ENCODE data around the gene FMOD.

DNA sequence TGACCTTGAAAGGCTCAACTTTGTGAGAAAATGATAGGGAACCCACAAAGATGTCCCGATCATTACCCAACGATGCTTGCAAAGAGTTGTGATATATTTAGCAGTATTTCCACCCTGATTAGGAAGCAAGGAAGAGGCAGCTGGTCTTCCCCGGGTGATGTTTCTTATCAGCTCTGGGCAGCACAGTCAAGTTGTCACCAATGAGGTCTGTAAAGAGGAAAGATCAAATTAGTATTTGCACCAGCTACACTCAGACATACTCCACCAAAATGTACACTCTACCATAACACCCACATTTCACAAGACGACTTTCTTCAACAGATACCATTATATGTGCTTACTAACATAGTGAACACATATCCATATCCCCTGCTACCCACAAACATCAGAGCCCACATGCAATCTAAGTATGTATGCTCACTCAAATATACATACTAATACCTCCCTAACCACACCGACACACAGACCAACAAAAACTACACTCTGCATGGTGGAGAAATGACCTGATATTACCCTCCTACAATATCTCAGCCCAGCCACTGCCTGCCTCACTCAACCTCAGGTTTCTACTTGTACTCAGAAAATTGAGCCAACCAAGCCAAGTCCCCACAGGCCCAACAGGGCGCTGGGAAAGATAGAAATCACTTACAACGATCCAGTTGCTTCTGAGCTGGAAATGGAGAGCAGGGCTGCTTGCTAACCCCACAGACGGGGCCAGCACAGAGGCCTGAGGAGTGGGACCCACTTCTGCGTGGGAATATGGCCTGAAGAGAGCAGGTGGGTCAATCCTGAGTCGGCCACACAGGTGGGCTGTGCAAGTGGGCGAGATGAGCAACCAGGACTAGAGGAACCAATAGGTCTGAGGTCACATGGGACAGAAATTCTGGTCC, 50.2 kb downstream of the FMOD start:
- TF ChIP-seq, protein P1, sequence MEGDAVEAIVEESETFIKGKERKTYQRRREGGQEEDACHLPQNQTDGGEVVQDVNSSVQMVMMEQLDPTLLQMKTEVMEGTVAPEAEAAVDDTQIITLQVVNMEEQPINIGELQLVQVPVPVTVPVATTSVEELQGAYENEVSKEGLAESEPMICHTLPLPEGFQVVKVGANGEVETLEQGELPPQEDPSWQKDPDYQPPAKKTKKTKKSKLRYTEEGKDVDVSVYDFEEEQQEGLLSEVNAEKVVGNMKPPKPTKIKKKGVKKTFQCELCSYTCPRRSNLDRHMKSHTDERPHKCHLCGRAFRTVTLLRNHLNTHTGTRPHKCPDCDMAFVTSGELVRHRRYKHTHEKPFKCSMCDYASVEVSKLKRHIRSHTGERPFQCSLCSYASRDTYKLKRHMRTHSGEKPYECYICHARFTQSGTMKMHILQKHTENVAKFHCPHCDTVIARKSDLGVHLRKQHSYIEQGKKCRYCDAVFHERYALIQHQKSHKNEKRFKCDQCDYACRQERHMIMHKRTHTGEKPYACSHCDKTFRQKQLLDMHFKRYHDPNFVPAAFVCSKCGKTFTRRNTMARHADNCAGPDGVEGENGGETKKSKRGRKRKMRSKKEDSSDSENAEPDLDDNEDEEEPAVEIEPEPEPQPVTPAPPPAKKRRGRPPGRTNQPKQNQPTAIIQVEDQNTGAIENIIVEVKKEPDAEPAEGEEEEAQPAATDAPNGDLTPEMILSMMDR (conservative IDR thresholded peaks at IDR 0.05; ENCODE audit: low read length), result no peak
- no peak for TF ChIP-seq EZH2phosphoT487 (IDR thresholded peaks at IDR 0.05; ENCODE audit: borderline replicate concordance)

Data from Loucy (cell line).